K562 (cell line): ENCODE measurements around the gene TBX1. TPM values are rescaled to one million over a fixed set of nuclear protein-coding genes. Genes with fewer than 3 reads are reported as not detected.
A peak's percentile ranks its signal among the peaks of the same experiment; 100 is the strongest.

Experiments used
- FOS ChIP-seq: IDR thresholded peaks from 3 replicates; pipeline ENCODE4 v1.6.1; 2011; ENCODE audit not compliant: insufficient read length; ENCODE audit errors: extremely low read depth
- HOMEZ ChIP-seq: fragments of 250-450 bp; sonication (Bioruptor Pico); IDR thresholded peaks from 2 replicates; pipeline ENCODE4 v1.4.0; 2020; ENCODE audit warnings: mild to moderate bottlenecking, moderate library complexity
- NR1H2 ChIP-seq: sonication (generic); formaldehyde crosslinking; IDR thresholded peaks from 2 replicates; pipeline ENCODE4 v1.4.0; 2020; ENCODE audit warnings: mild to moderate bottlenecking, missing genetic modification reagents
- TAF9B ChIP-seq: fragments of 450-650 bp; IDR thresholded peaks from 2 replicates; pipeline ENCODE4 v1.6.1; 2018; ENCODE audit warnings: mild to moderate bottlenecking; ENCODE audit not compliant: partially characterized antibody
- ZBTB40 ChIP-seq, 2 experiments: fragments of 450-650 bp in 1 of 2; sonication (generic) in 1 of 2; formaldehyde crosslinking in 1 of 2; IDR thresholded peaks; 2 replicates each; pipeline versions ENCODE4 v1.7.1 to v1.9.0; 2016 to 2022; ENCODE audit warnings: inconsistent platforms in 1 of 2, mild to moderate bottlenecking in 1 of 2, missing genetic modification reagents in 1 of 2
- ZNF175 ChIP-seq: fragments of 200-800 bp; sonication (Bioruptor generic); IDR thresholded peaks from 2 replicates; pipeline ENCODE4 v1.6.1; 2016; ENCODE audit warnings: low read depth, mild to moderate bottlenecking, missing genetic modification characterization, missing compliant biosample characterization
- ZNF507 ChIP-seq: conservative IDR thresholded peaks from 2 replicates; pipeline ENCODE4 v1.6.1; 2017; ENCODE audit warnings: missing genetic modification characterization, missing compliant biosample characterization
- ZNF586 ChIP-seq: fragments of 450-650 bp; formaldehyde crosslinking; conservative IDR thresholded peaks from 2 replicates; pipeline ENCODE4 v1.4.0; 2020; ENCODE audit warnings: mild to moderate bottlenecking, moderate library complexity
- ZNF764 ChIP-seq: fragments of 250-450 bp; sonication (Bioruptor Pico); IDR thresholded peaks from 2 replicates; pipeline ENCODE4 v1.4.0; 2020; ENCODE audit warnings: low read depth, mild to moderate bottlenecking, moderate library complexity
- polyA plus RNA-seq, 8 experiments: library from polyadenylated mRNA; depleted of rRNA in 4 of 8; stranded (reverse) in 5 of 8; unstranded in 3 of 8; fragments of >200 nt; fragmentation: Nextera tagmentation in 2 of 8; fragmentation: Illumina TruSeq in 1 of 8; extraction: Ambion mirVana in 2 of 8; extraction: Trizol in 1 of 8; gene quantifications; 2 replicates each; pipeline versions ENCODE4 v1.2.1 to v1.2.3, GENCODE V29; 2011 to 2014; ENCODE audit warnings: inconsistent platforms in 1 of 8, missing spikeins in 1 of 8
- total RNA-seq, 7 experiments: library from RNA; depleted of rRNA in 6 of 7; stranded (reverse); fragments of >200 nt in 6 of 7; fragmentation: Illumina TruSeq in 2 of 7; extraction: Trizol in 2 of 7; gene quantifications; 2 replicates each; pipeline versions ENCODE4 v1.2.1 to v1.2.3, GENCODE V29; 2011 to 2021; ENCODE audit warnings: low replicate concordance in 1 of 7
- TF ChIP-seq, protein P1 (sequence below): sonication (generic); formaldehyde crosslinking; IDR thresholded peaks from 2 replicates; pipeline ENCODE4 v1.8.1; 2023; ENCODE audit warnings: missing genetic modification reagents, mild to moderate bottlenecking, borderline replicate concordance

TBX1 gene
- total and polyA plus RNA-seq, 9 of the 15 experiments (the other 6 are each of a cell fraction or from before 2014, with no cell fraction given) = 0.07 to 35.0 (median 3.9) TPM

GRCh38 chr22:19761725-19762567, 1.4 kb downstream of the TBX1 start (continued):
- peak; percentile 51; the same call in 1 of the 2 replicates for TF ChIP-seq ZBTB40 (IDR thresholded peaks at IDR 0.05)
- peak; percentile 59; the same call in 1 of the 2 replicates for TF ChIP-seq ZBTB40 (CRISPR knock-in tag; IDR thresholded peaks at IDR 0.05)
- no peak for TF ChIP-seq FOS
- no peak for TF ChIP-seq ZNF507 (tag)
- no peak for TF ChIP-seq ZNF175
- no peak for TF ChIP-seq NR1H2 (CRISPR knock-in tag)
- TF ChIP-seq TAF9B = no peak
- TF ChIP-seq ZNF586 (CRISPR knock-in tag) = peak; percentile 64; the same call in 1 of the 2 replicates
- TF ChIP-seq HOMEZ (CRISPR knock-in tag) = no peak
- no peak for TF ChIP-seq ZNF764 (CRISPR knock-in tag)
- TF ChIP-seq, protein P1, sequence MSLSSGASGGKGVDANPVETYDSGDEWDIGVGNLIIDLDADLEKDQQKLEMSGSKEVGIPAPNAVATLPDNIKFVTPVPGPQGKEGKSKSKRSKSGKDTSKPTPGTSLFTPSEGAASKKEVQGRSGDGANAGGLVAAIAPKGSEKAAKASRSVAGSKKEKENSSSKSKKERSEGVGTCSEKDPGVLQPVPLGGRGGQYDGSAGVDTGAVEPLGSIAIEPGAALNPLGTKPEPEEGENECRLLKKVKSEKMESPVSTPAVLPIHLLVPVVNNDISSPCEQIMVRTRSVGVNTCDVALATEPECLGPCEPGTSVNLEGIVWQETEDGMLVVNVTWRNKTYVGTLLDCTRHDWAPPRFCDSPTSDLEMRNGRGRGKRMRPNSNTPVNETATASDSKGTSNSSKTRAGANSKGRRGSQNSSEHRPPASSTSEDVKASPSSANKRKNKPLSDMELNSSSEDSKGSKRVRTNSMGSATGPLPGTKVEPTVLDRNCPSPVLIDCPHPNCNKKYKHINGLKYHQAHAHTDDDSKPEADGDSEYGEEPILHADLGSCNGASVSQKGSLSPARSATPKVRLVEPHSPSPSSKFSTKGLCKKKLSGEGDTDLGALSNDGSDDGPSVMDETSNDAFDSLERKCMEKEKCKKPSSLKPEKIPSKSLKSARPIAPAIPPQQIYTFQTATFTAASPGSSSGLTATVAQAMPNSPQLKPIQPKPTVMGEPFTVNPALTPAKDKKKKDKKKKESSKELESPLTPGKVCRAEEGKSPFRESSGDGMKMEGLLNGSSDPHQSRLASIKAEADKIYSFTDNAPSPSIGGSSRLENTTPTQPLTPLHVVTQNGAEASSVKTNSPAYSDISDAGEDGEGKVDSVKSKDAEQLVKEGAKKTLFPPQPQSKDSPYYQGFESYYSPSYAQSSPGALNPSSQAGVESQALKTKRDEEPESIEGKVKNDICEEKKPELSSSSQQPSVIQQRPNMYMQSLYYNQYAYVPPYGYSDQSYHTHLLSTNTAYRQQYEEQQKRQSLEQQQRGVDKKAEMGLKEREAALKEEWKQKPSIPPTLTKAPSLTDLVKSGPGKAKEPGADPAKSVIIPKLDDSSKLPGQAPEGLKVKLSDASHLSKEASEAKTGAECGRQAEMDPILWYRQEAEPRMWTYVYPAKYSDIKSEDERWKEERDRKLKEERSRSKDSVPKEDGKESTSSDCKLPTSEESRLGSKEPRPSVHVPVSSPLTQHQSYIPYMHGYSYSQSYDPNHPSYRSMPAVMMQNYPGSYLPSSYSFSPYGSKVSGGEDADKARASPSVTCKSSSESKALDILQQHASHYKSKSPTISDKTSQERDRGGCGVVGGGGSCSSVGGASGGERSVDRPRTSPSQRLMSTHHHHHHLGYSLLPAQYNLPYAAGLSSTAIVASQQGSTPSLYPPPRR (CRISPR knock-in tag) = no peak
